Mesenchymal stem cell (in vitro differentiated cells and primary cell): ENCODE results near the gene FAIM2.
A peak's percentile ranks its signal among the peaks of the same experiment; 100 is the strongest.
"Not testable (repeated sequence)": the region's sequence is repeated elsewhere in the genome, so short reads cannot be mapped to it uniquely, and the experiment has no call there.

ENCODE experiments used
- DNase-seq: peaks from one replicate; pipeline ENCODE4 v3.0.0-alpha.2; 2013
- H2AFZ ChIP-seq: one replicate; pipeline ENCODE4 v1.6.1; 2013; ENCODE audit warnings: low read depth, mild to moderate bottlenecking, control low read depth, inconsistent platforms, low read length, moderate library complexity
- H2AK5ac ChIP-seq: 2 replicates; pipeline ENCODE4 v1.6.1; 2013; ENCODE audit warnings: low read length, moderate library complexity, mild to moderate bottlenecking, inconsistent platforms; ENCODE audit not compliant: severe bottlenecking
- H2BK120ac ChIP-seq: one replicate; pipeline ENCODE4 v1.6.1; 2013; ENCODE audit warnings: low read depth, mild to moderate bottlenecking, inconsistent platforms, low read length, moderate library complexity
- H2BK12ac ChIP-seq, 2 experiments: one replicate each; pipeline ENCODE4 v1.6.1; 2013; ENCODE audit warnings: inconsistent platforms in 2 of 2, low read length in 2 of 2, mild to moderate bottlenecking in 2 of 2, moderate library complexity in 2 of 2, control low read depth in 1 of 2
- H2BK15ac ChIP-seq: one replicate; pipeline ENCODE4 v1.6.1; 2013; ENCODE audit warnings: mild to moderate bottlenecking, low read depth, inconsistent platforms; ENCODE audit not compliant: poor library complexity, severe bottlenecking
- H2BK5ac ChIP-seq: 2 replicates; pipeline ENCODE4 v1.6.1; 2013; ENCODE audit warnings: low read depth, mild to moderate bottlenecking, low read length, control low read depth, inconsistent platforms; ENCODE audit not compliant: poor library complexity, severe bottlenecking
- H3K14ac ChIP-seq, 2 experiments: one replicate each; pipeline ENCODE4 v1.6.1; 2013; ENCODE audit warnings: inconsistent platforms in 2 of 2, low read length in 2 of 2, control low read depth in 1 of 2, mild to moderate bottlenecking in 1 of 2, moderate library complexity in 1 of 2
- H3K18ac ChIP-seq, 2 experiments: one replicate each; pipeline ENCODE4 v1.6.1; 2013; ENCODE audit warnings: inconsistent platforms in 2 of 2, low read length in 2 of 2, control low read depth in 1 of 2, low read depth in 1 of 2, mild to moderate bottlenecking in 1 of 2
- H3K23ac ChIP-seq, 2 experiments: one replicate each; pipeline ENCODE4 v1.6.1; 2013; ENCODE audit warnings: inconsistent platforms in 2 of 2, low read length in 2 of 2, mild to moderate bottlenecking in 2 of 2, moderate library complexity in 2 of 2, control low read depth in 1 of 2
- H3K27ac ChIP-seq: 2 replicates; pipeline ENCODE4 v1.5.1; 2013; ENCODE audit warnings: mild to moderate bottlenecking, moderate library complexity, low read length, control low read depth, inconsistent platforms; ENCODE audit not compliant: poor library complexity, severe bottlenecking
- H3K27me3 ChIP-seq, 2 experiments: 2 replicates each; pipeline versions ENCODE4 v1.6.1 to v1.7.0; 2013; ENCODE audit warnings: low read length in 2 of 2, mild to moderate bottlenecking in 2 of 2, moderate library complexity in 2 of 2, control low read depth in 1 of 2, inconsistent platforms in 1 of 2; ENCODE audit not compliant: control insufficient read depth in 1 of 2, insufficient read depth in 1 of 2
- H3K36me3 ChIP-seq, 2 experiments: 2 replicates each; pipeline versions ENCODE4 v1.6.1 to v1.7.0; 2013; ENCODE audit warnings: low read length in 2 of 2, control low read depth in 1 of 2, inconsistent platforms in 1 of 2, low read depth in 1 of 2, mild to moderate bottlenecking in 1 of 2; ENCODE audit not compliant: insufficient read depth in 2 of 2, control insufficient read depth in 1 of 2
- H3K4ac ChIP-seq, 2 experiments: one replicate each; pipeline ENCODE4 v1.6.1; 2013; ENCODE audit warnings: inconsistent platforms in 2 of 2, low read length in 2 of 2, mild to moderate bottlenecking in 2 of 2, moderate library complexity in 2 of 2, control low read depth in 1 of 2, low read depth in 1 of 2
- H3K4me1 ChIP-seq: 2 replicates; pipeline ENCODE4 v1.6.1; 2013; ENCODE audit warnings: low read depth, low read length, control low read depth; ENCODE audit not compliant: control insufficient read depth, insufficient read depth
- H3K4me2 ChIP-seq: 2 replicates; pipeline ENCODE4 v1.6.1; 2013; ENCODE audit warnings: low read length, mild to moderate bottlenecking, inconsistent platforms; ENCODE audit not compliant: poor library complexity, severe bottlenecking
- H3K4me3 ChIP-seq, 2 experiments: 2 replicates each; pipeline versions ENCODE4 v1.5.1 to v1.7.0; 2013; ENCODE audit warnings: low read length in 2 of 2, mild to moderate bottlenecking in 2 of 2, control low read depth in 1 of 2, low read depth in 1 of 2; ENCODE audit not compliant: insufficient read depth in 1 of 2
- H3K79me1 ChIP-seq: replicated peaks from 2 replicates; pipeline ENCODE4 v1.6.1; 2013; ENCODE audit warnings: mild to moderate bottlenecking, control low read depth, low read length, inconsistent platforms; ENCODE audit not compliant: poor library complexity, severe bottlenecking
- H3K9ac ChIP-seq: 2 replicates; pipeline ENCODE4 v1.7.0; 2013; ENCODE audit warnings: mild to moderate bottlenecking, low read length, moderate library complexity
- H3K9me3 ChIP-seq: 2 replicates; pipeline ENCODE4 v1.7.0; 2013; ENCODE audit warnings: mild to moderate bottlenecking, low read length; ENCODE audit not compliant: control insufficient read depth
- H4K8ac ChIP-seq: one replicate; pipeline ENCODE4 v1.6.1; 2013; ENCODE audit warnings: inconsistent platforms, mild to moderate bottlenecking, low read length, moderate library complexity
- H4K91ac ChIP-seq: one replicate; pipeline ENCODE4 v1.6.1; 2013; ENCODE audit warnings: mild to moderate bottlenecking, low read length, inconsistent platforms
- WGBS: methylation state at CpG from one replicate; pipeline ENCODE4 v1.1.7; 2013; ENCODE audit warnings: mixed read lengths; 5-methylcytosine and 5-hydroxymethylcytosine counted together

Gene FAIM2

DNA sequence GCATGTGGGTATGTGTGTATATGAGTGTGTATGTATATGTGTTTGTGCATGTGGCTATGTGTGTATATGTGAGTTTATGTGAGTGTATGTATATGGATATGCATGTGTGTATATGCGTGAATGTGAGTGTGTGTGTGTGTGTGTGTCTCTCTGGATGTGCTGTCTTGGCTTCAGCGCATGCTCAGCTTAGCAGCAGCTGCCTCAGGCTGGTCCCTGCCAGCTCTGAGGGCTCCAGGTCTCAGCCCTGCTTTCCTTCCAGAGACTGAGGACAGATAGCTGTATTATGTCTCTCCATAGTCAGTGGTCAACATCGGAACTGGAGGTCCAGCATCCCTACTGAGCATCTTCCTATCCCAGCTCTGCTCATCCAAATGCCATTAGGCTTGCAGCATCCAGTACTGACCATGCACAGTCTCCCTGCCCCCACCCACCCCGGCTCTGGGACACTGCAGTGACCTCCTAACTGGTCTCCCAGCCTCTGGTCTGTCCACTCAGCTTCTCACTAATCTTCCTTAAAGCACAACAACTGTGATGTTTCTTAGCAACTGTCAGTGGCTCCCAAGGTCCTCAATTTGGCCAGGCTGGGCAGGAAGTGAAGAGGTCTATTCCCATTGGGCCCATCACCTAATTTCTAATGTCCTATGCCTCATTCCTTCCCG lies 22.8 kb downstream of the FAIM2 start:
- Histone ChIP-seq H3K79me1 (no peaks in the 10 kb centered on the region), H3K23ac (no peak overlapping the region), H3K18ac (no peak overlapping the region), H3K14ac (no peak overlapping the region), H3K4ac (no peak overlapping the region), H2AK5ac (no peak overlapping the region), H3K36me3 (peaks cover 0 to 10% of the 10 kb centered on the region in 2 experiments), H2BK120ac (no peak overlapping the region), H3K27ac (no peak overlapping the region), H3K9ac (no peak overlapping the region), H2BK12ac (no peak overlapping the region), H3K9me3 (no peaks in the 10 kb centered on the region), H2BK15ac (no peak overlapping the region), H3K27me3 (peaks cover 5 to 39% of the 10 kb centered on the region in 2 experiments), H2AFZ (no peak overlapping the region), H3K4me3 (no peak overlapping the region), H3K4me2 (no peak overlapping the region), H4K91ac (peak overlapping the region; percentile 76), H2BK5ac (no peak overlapping the region), H4K8ac (no peak overlapping the region), H3K4me1 (peaks cover 2% of the 10 kb centered on the region)
- DNase-seq: peak; percentile 37
- WGBS: 98% methylated on average over 5 of the region's 5 CpGs

DNA sequence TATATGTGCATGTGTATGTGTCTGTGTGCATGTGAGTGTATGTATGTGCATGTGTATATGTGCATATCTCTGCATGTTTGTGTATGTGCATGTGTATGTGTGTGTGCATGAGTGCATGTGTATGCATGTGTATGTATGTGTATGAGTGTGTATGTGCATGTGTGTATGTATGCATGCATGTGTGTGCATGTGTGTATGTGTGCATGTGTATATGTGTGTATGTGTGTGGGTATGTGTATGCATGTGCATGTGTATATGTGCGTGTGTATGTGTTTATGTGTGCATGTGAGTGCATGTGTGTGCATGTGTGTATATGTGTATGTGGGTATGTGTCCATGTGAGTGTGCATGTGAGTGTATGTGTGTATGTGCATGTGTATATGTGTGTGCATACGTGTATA lies 24.6 kb downstream of the FAIM2 start:
- peaks cover 0 to 10% of the 10 kb centered on the region in 2 experiments for H3K36me3 ChIP-seq
- H3K4me3 ChIP-seq, H2BK5ac ChIP-seq, H2AFZ ChIP-seq, H2BK120ac ChIP-seq, H3K4ac ChIP-seq, H3K23ac ChIP-seq, H4K8ac ChIP-seq, H4K91ac ChIP-seq, H3K27ac ChIP-seq, H2BK12ac ChIP-seq, H2BK15ac ChIP-seq, H3K9ac ChIP-seq, H3K4me1 ChIP-seq, DNase-seq, H3K18ac ChIP-seq, H3K4me2 ChIP-seq, H3K9me3 ChIP-seq, H3K14ac ChIP-seq, H2AK5ac ChIP-seq, H3K79me1 ChIP-seq: not testable (repeated sequence)
- 92% methylated on average over 2 of the region's 2 CpGs for WGBS
- H3K27me3 ChIP-seq: peaks cover 0 to 29% of the 10 kb centered on the region in 2 experiments

DNA sequence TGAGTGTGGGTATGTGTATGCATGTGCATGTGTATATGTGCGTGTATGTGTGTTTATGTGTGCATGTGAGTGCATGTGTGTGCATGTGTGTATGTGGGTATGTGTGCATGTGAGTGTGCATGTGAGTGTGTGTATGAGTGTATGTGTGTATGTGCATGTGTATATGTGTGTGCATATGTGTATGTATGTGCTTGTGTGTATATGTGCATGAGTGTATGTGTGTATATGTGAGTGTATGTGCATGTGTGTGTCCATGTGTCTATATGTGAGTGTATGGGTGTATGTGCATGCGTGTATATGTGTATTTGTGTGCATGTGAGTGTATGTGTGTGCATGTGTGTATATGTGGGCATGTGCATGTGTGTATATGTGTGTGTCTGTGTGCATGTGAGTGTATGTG lies 25.7 kb downstream of the FAIM2 start:
- no peak overlapping the region for H2BK5ac ChIP-seq
- no peak overlapping the region for H3K9ac ChIP-seq
- H3K18ac ChIP-seq: no peak overlapping the region
- peaks cover 0 to 10% of the 10 kb centered on the region in 2 experiments for H3K36me3 ChIP-seq
- H4K8ac ChIP-seq: no peak overlapping the region
- H3K4ac ChIP-seq: no peak overlapping the region
- no peak overlapping the region for H2BK12ac ChIP-seq
- H3K4me1 ChIP-seq: no peaks in the 10 kb centered on the region
- no peak for DNase-seq
- WGBS: 25% methylated on average over 1 of the region's 2 CpGs
- H3K79me1 ChIP-seq: no peaks in the 10 kb centered on the region
- no peak overlapping the region for H2BK120ac ChIP-seq
- H3K27ac ChIP-seq: no peak overlapping the region
- H3K23ac ChIP-seq: no peak overlapping the region
- peak overlapping the region in 1 of 2 experiments; percentile 9 for H3K14ac ChIP-seq
- H3K27me3 ChIP-seq: peaks cover 0 to 26% of the 10 kb centered on the region in 2 experiments
- no peak overlapping the region for H3K4me2 ChIP-seq
- no peak overlapping the region for H4K91ac ChIP-seq
- H2BK15ac ChIP-seq: no peak overlapping the region
- no peak overlapping the region for H2AFZ ChIP-seq
- no peak overlapping the region for H2AK5ac ChIP-seq
- no peaks in the 10 kb centered on the region for H3K9me3 ChIP-seq
- no peak overlapping the region for H3K4me3 ChIP-seq

DNA sequence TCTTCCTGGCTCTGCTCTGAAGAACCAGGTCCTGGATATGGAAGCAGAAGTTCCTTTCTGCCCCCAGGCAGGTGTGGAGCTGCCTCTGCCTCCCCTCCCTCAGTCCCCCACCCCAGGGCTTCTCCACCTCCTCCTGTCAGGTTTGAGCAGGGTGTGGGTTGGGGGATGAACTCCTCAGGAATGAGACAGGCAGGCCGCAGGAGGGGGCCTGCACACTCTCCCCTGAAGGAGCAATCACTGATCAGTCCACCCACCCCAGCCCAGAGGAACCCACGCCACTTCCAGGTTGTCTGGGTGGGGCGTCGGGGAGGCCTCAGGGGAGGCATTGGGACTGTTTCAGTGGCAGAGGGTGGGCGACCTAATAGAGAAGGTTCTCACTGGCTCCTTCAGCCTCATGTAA lies 26.6 kb downstream of the FAIM2 start:
- no peak overlapping the region for H3K4ac ChIP-seq
- no peaks in the 10 kb centered on the region for H3K79me1 ChIP-seq
- H3K4me1 ChIP-seq: no peaks in the 10 kb centered on the region
- no peak overlapping the region for H2AFZ ChIP-seq
- no peak overlapping the region for H3K4me3 ChIP-seq
- no peak overlapping the region for H2BK12ac ChIP-seq
- peaks cover 0 to 16% of the 10 kb centered on the region in 2 experiments for H3K27me3 ChIP-seq
- H3K9ac ChIP-seq: no peak overlapping the region
- no peak for DNase-seq
- no peak overlapping the region for H4K8ac ChIP-seq
- no peak overlapping the region for H2BK120ac ChIP-seq
- H3K14ac ChIP-seq: no peak overlapping the region
- no peak overlapping the region for H2AK5ac ChIP-seq
- H4K91ac ChIP-seq: no peak overlapping the region
- H3K18ac ChIP-seq: no peak overlapping the region
- 69% methylated on average over 4 of the region's 5 CpGs for WGBS
- H3K9me3 ChIP-seq: no peaks in the 10 kb centered on the region
- H3K36me3 ChIP-seq: peaks cover 0 to 10% of the 10 kb centered on the region in 2 experiments
- H2BK15ac ChIP-seq: no peak overlapping the region
- no peak overlapping the region for H3K23ac ChIP-seq
- no peak overlapping the region for H2BK5ac ChIP-seq
- no peak overlapping the region for H3K4me2 ChIP-seq
- H3K27ac ChIP-seq: no peak overlapping the region
